Measurements from ENCODE around the gene ATP6V1F. TPM values are rescaled to one million over a fixed set of nuclear protein-coding genes. Genes with fewer than 3 reads are reported as not detected.
A peak's percentile ranks its signal among the peaks of the same experiment; 100 is the strongest.

ATP6V1F gene, protein sequence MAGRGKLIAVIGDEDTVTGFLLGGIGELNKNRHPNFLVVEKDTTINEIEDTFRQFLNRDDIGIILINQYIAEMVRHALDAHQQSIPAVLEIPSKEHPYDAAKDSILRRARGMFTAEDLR
- total RNA-seq (2014; rRNA removed; shearing (Covaris generic); ENCODE audit: low replicate concordance): 168 and 191 TPM in 2 replicates

DNA sequence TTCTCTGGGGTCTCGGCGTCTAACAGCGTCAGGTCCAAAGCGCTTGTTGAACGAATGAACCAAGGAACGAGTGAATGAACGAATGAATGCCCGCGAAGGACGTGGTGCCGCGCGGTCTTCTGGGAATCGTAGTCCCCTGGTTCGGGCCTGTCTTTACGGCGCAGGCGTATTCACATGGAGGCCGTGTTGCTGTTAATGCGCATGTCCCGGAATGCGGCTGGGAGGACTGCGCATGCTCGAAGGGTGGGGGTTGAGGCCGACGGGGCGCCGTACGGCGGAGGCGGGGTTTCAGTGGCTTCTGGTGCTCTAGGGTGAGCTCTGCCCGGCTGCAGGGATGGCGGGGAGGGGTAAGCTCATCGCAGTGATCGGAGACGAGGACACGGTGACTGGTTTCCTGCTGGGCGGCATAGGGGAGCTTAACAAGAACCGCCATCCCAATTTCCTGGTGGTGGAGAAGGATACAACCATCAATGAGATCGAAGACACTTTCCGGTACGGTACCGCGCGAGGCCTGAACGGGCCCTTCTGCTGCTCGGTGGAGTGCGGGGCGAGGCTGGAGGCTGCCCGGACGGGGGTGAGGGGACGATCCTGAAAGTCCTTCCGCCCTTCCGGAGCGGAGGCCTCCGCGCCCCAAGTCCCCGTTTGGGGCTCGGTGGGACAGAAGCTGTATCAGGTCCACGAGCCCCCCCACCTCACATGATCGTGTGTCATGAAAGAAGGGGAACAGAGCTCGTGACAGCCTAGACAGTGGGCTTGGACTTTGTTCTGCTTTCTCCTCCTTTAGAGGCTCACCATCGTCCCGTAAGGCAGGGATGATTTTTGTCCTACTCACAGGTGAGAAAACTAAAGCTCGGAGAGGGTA, at the start of gene ATP6V1F:
Gene ATP6V1F, plus strand, starts transcription at position 286 of the 862 bp plus-strand sequence. Its CDS starts 49 bp downstream, at position 335.
- in situ Hi-C loops (cut with HindIII; ENCODE audit: low pct_unique_long_range_greater_than_20kb, low sequenced_read_pairs): no loop called here
- DNase-seq (ENCODE audit: low read depth): peak; percentile 94

DNA sequence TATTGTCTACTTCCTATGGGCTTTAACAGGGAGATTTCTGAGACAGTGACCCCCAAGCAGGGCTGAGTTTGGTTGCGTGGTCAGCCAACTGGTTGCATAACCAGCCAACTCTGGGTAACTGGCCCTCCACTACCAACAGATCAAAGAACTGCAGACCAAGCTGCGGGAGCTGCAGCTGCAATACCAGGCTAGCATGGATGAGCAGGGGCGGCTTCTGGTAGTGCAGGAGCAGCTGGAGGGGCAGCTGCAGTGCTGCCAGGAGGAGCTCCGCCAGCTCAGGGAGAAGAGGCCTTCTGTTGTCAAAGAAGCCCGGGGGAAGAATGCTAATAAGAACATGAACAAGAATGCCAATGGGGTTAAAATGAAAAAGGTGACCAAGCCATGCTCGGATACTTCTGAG, 48.2 kb upstream of the ATP6V1F start:
- in situ Hi-C loops (cut with HindIII; ENCODE audit: low pct_unique_long_range_greater_than_20kb, low sequenced_read_pairs): no loop called here
- no peak for DNase-seq (ENCODE audit: low read depth)

DNA sequence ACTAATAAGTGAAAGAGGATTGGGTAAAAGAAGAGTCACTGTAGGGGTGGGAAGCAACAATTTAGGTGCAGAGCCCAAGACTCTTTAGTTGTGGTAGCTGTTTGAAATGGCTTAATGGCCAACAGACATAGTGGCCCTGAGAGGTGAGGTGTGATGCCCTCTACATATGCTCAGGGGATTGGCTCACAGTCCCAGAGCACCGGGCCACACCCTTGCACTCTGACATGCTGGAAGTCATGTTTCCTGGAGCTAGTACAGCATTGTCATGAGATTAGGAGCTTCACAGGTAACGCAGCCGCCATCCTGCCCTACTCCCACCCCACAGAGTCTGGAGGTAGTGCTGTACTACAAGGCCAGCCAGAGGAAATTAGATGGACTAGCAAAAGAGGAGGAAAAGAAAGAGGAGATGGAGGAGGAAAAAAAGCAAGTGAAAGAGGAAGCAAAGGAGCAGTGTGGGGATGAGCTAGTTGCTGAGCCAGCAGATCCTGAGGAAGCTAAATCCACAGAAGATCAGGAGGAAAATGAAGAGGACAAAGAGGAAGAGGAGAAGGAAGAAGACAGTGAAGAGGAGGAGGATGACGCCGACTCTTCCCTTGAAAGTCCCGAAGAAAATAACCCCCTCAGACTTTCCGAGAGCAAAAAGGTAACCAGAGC, 47.2 kb upstream of the ATP6V1F start:
- no peak for DNase-seq (ENCODE audit: low read depth)
- in situ Hi-C loops (cut with HindIII; ENCODE audit: low pct_unique_long_range_greater_than_20kb, low sequenced_read_pairs): no loop called here

DNA sequence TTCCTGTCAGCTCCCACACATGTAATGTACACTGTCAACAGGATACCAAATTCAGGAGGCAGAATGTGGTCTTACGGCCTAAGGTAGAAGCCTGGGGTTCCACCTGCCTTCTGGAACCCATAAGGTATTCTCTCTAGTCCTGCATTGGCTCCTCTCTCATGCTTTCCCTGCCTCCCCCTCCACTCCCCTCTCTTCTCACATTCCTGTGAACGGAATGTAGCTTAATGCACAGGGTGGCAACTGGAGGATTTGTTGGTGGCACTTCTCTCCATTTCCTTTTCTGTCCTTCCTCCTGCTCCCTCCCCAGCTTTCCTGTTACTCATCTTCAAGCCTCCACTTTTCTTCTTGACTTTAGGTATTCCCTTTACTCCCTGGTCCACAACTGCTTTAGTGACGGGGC, 44.0 kb upstream of the ATP6V1F start:
- in situ Hi-C loops (cut with HindIII; ENCODE audit: low pct_unique_long_range_greater_than_20kb, low sequenced_read_pairs): no loop called here
- no peak for DNase-seq (ENCODE audit: low read depth)

DNA sequence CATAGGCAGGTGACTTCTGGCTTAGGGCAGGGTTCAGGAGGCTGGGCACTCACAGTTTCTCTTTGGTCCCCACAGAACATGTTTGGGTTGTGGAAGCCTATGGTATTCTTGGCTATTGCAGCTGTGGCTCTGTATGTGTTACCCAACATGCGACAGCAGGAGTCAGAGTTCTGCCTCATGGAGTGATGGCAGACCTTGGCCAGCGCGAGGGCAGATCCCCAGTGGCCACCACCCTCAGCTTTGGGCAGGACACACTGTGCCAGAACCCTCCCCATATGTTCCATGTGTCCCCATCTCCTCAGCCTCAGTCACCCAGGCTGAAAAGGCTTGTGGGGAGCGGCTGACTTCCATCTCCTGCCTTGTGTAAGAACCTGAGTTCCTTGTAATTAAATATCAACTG, 40.9 kb upstream of the ATP6V1F start:
- no peak for DNase-seq (ENCODE audit: low read depth)
- in situ Hi-C loops (cut with HindIII; ENCODE audit: low pct_unique_long_range_greater_than_20kb, low sequenced_read_pairs): no loop called here

DNA sequence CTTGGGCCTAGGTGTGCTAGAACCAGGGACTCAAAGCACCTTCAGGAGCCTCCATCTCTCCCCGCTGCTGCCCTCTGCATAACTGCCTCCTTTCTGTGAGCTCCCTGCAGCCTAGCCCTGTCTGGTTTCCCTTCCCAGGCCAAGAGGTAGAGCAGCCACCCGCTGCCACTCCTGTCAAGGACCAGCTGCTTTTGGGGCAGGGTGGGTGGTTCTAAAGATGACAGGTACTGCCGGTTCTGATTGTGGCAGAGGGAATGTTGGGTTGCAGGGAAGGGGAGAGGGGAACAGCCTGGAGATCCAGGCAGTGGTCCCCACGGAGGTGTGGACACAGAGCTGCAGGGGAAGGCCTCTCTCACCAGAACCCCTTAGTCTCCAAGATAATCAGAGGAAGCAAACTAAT, 36.1 kb upstream of the ATP6V1F start:
- no peak for DNase-seq (ENCODE audit: low read depth)
- in situ Hi-C loops (cut with HindIII; ENCODE audit: low pct_unique_long_range_greater_than_20kb, low sequenced_read_pairs): no loop called here

DNA sequence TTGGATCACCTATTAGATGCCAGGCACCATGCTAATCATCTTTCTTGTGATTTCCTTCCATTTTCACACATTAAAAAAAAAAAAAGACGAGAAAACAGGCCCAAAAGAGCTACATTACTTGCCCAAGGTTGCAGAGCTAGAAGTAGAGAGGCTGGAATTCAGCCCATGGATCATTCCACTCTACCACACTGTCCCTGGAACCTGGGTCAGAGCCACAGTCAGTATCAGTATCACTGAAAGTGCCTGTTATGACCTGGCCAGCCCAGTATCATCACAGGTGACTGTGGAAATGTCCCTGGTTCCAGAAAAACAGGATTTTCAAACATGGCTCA, 35.8 kb upstream of the ATP6V1F start:
- in situ Hi-C loops (cut with HindIII; ENCODE audit: low pct_unique_long_range_greater_than_20kb, low sequenced_read_pairs): no loop called here
- DNase-seq (ENCODE audit: low read depth): no peak

DNA sequence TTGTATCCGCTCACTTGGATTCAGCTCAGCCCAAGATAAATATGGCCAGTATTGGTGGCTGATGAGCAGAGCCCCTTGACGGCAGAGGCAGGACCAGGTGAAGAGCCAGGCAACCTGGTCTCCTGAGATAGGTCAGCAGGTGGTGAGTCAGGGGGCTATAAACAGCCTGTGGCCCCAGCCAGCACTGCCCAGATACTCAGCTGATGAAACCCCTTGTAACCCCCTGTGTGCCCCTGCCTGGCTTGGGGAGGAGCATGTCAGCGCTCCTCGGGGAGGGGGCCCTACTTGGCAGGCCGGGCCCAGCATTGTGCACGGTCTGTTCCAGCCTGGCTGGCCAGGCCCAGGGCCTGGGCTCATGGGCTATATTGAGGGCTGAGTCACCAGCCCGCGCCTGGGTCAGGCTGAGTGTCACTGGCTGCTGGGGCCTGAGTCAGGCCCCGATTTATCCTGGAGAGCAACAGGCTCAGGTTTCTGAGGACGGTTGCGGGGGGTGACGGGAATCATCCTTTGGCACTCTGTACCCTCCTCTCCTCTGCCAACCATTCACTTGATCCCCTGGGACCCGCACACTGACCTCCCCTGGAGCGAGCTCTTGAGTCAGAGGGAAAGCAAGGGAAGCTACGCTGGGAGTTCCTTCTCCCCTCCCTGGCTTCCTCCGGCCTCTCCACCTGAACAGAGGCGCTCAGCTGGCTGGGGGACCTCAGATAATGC, 35.3 kb upstream of the ATP6V1F start:
- no peak for DNase-seq (ENCODE audit: low read depth)
- in situ Hi-C loops (cut with HindIII; ENCODE audit: low pct_unique_long_range_greater_than_20kb, low sequenced_read_pairs): no loop called here

DNA sequence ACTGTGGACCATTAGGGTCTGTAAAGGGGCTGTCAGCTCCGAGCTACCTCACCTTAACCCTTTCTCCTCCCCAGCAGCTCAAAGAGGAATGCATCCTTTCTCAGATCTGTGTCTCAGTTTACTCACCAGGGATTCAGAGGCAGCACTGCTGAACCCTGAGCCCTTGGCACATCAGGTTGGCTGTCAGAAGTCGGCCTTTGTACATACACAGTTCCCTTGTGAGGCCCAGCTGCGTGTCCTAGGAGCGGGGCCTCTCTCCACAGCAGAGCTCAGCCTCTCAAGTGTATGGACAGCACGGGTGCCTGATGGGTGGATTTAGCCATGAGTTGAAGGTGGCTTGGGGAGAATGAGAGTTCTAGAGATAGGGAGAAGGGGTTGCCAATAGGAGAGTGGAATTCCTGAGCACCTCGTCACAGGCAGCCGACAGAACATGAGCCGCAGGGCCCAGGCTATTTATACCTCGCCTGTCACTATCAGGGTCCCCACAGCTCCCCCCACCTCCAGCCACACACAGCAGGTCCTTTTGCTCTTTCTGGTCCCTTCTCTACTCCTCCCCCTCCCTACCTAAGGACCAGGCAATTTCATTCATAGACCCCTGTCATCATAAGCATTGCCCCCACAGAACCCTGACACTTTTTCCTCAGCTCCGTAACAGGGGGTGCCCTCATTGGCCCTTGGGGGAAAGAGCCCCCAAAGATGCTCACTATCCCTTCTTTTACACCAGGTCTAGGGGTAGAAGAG, 34.5 kb upstream of the ATP6V1F start:
- in situ Hi-C loops (cut with HindIII; ENCODE audit: low pct_unique_long_range_greater_than_20kb, low sequenced_read_pairs): no loop called here

DNA sequence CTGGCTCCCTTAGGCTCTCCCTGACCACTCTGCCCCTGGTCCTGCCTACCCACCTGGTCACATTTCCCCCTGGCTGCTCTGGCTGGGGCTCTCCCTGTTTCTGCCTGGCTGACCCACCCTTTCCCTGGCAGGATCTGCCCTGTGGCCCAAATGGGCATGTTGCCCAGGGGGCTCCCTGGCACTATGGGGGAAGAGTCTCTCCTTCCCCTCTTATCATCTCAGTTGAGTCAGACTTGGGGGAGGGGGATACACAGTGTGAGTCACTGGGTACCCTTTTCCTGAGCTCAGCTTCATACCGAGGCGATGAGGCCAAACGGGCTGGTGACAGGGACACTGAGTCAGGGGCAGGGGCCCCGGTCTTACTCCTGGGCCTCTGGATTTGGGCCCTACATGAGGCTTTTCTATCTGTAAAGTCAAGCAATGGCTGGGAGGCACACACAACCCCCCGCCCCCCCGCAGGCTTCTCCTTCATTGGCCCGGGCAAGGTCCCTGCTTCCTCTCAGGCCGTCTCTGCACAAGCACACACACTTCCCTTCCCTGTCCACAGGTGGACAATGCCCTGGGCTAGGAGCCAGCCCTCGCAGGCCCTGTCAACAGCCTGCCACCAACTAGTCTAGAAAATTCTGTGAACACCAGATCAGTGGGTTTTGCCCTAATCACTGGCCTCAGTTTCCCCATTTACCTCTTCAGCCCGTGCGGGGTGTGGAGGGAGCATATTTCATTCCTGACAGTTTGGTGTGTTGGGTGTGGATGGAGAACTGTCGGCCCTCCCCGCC, 33.1 kb upstream of the ATP6V1F start:
- DNase-seq (ENCODE audit: low read depth): no peak
- in situ Hi-C loops (cut with HindIII; ENCODE audit: low pct_unique_long_range_greater_than_20kb, low sequenced_read_pairs): no loop called here

More for the DNA sequence above, 34.5 kb upstream of the ATP6V1F start:
- no peak for DNase-seq (ENCODE audit: low read depth)

DNA sequence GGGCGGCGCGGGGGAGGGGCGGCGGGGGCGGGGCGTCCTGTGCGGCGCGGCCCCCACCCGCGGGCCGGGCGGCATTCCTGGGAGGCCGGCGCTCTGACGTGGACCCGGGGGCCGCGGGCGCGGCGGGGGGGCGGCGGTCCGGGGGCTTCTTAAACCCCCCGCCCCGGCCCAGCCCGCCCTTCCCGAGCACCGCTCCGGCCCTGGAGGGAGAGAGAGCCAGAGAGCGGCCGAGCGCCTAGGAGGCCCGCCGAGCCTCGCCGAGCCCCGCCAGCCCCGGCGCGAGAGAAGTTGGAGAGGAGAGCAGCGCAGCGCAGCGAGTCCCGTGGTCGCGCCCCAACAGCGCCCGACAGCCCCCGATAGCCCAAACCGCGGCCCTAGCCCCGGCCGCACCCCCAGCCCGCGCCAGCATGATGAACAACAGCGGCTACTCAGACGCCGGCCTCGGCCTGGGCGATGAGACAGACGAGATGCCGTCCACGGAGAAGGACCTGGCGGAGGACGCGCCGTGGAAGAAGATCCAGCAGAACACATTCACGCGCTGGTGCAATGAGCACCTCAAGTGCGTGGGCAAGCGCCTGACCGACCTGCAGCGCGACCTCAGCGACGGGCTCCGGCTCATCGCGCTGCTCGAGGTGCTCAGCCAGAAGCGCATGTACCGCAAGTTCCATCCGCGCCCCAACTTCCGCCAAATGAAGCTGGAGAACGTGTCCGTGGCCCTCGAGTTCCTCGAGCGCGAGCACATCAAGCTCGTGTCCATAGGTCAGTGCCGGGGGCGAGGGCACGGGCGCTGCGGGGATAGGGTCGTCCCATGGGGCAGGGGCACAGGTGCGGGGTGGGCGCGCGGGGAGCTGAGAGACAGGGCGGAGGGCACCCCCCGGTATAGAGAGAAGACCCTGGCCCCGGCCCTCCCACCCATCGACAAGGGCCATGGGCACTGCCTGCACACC, 32.2 kb upstream of the ATP6V1F start, which contains the start of gene FLNC:
Gene FLNC, plus strand, starts transcription at position 176 of the 947 bp plus-strand sequence. Its CDS starts 232 bp downstream, at position 408.
- in situ Hi-C loops (cut with HindIII; ENCODE audit: low pct_unique_long_range_greater_than_20kb, low sequenced_read_pairs): no loop called here
- DNase-seq (ENCODE audit: low read depth): no peak

DNA sequence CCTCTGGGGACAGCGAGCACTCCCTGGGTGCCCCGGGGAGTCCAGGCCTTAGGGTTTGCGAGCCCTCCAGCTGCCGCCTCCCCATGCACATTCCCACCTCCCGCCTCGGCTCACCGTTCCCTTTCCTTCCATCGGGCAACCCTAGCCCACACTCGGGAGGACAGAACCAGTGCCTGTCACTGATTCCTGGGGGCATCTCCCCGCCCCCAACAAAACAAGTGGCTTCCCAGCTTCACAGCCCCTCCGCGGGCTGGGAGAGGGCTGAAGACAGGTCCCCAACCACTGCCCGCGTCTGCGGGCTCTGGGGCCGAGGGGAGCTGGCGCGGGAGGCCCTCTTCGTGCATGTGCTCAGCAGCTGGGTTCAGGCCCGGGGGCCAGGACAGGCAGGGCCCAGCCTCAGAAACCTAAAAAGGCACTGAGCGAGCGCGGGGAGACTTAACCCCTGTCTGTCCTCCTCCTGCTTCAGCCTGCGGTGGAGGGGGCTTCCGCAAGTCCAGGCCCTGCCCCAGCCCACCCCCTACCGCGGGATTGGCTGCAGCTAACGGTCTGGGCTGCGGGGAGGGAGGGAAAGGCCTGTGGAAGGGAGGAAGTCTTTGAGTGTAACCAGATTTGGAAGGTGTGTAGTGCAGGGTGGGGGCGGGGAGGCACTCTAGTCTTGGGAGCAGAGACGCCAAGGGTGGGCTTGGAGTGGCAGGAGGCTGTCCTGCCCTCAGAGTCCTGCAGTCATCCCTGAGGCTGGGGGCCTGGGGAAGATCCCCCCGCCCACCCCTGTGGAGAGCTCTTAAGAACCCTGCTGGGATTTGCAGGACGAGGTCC, 31.3 kb upstream of the ATP6V1F start:
- DNase-seq (ENCODE audit: low read depth): no peak
- in situ Hi-C loops (cut with HindIII; ENCODE audit: low pct_unique_long_range_greater_than_20kb, low sequenced_read_pairs): no loop called here

DNA sequence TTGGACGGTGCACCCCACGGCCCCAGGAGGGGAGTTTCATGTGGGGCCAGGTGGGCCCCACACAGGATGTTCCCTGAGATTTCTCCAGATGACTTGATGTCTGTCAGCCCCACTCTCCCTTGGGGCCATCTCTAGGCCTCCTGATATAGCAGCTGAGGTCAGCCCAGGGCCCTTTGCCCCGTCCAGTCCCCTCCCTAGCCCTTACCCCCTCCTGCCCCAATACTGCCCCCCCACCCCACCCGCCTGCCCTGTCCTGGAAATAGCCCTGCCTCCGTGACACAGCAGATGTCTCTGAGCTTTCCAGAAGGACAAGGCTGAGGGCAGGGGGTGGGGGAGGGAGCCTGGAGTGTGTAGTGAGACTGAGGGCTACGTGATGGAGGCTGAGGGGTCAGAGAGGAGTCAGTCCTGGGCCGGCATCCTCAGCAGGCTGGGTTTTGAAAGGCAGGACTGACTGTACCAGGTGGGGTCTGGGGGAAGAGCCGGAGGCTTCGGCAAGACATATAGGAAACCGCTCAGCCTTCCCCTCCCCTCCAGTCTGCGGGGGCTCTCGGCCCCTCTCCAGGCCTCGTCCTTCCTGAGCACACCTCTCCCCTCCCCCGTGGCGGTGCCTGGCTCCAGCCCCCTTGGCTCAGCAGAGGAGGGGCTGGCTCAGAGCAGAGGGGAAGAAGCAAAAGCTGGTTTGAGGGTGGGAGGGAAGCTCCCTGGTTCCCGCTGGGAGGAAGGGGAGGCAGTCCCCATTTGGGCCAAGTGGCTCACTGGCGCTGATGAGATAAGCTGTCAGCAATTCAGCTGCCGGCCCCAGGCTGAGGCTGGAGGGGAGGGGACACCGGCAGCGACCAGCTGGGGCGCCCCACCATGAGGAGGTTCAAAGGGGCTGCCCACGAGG, 30.4 kb upstream of the ATP6V1F start:
- DNase-seq (ENCODE audit: low read depth): no peak

DNA sequence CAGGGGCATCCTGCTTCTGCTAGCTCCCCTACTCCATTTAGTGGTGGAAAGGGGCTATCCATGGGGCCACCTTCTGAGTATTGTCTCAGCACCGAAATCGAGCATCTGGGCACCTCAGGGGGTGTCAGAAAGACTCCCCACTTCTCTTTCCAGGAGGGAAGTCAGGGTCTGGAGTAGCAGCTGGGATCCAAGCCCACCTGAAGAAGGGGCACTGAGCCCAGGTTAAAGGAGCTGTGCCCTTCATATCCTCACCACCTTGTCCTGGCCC, 29.8 kb upstream of the ATP6V1F start:
- no peak for DNase-seq (ENCODE audit: low read depth)
- in situ Hi-C loops (cut with HindIII; ENCODE audit: low pct_unique_long_range_greater_than_20kb, low sequenced_read_pairs): no loop called here

More for the DNA sequence above, 30.4 kb upstream of the ATP6V1F start:
- in situ Hi-C loops (cut with HindIII; ENCODE audit: low pct_unique_long_range_greater_than_20kb, low sequenced_read_pairs): no loop called here
